ENCODE measurements around the gene HSF2BP. TPM values are rescaled to one million over a fixed set of nuclear protein-coding genes. Genes with fewer than 3 reads are reported as not detected.
"Not testable (repeated sequence)": the region's sequence is repeated elsewhere in the genome, so short reads cannot be mapped to it uniquely, and the experiment has no call there.

The HSF2BP gene
- total and polyA plus RNA-seq, 7 donors, result 0.16 to 0.83 (median 0.46) TPM

DNA sequence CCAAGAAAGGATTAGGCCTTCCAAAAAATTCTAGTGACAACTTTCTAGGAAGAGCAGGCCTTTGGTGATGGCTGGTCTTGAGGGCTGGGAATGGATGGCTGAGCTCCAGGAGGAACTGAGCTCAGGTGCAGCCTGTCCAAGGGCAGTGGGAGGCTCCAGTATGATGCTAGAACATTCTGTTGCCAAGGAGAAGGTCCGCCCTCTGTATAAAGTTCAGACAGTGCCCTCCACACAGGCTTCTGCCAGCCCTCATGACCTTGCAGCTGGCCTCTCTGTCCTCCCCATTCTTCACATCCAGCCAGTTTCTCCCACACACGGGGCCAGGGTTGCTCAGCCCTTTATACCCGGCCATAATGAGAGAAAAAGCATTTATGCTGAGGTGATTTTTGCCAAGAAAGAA lies 146.3 kb downstream of the HSF2BP start:
- intact Hi-C loops (cut with DNase I); H3K36me3 ChIP-seq; H3K27ac ChIP-seq; DNase-seq; H3K4me1 ChIP-seq; H3K4me3 ChIP-seq; H3K9me3 ChIP-seq; H3K27me3 ChIP-seq: not testable (repeated sequence)
- WGBS, 2 donors, result no CpG with 5 or more reads among the region's 3 CpGs

DNA sequence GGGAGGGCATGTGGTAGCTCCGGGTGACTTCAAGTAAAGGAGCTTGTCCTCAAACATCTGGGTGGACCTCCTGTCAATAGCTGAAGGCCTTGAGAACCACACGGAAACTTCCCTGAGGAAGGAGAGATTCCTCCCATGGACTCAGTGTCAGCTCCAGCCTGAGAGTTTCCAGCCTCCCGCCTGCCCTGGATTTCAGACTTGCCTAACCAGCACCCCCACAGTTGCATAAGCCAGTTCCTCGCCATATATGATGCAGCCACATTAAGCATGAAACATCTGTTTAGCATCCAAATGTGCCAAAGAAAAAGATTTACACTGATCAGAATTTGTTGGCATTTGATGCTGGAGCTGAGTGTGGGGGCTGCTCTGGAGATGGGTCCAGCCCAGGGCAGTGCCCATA lies 148.1 kb downstream of the HSF2BP start:
- intact Hi-C loops (cut with DNase I), result not testable (repeated sequence)

DNA sequence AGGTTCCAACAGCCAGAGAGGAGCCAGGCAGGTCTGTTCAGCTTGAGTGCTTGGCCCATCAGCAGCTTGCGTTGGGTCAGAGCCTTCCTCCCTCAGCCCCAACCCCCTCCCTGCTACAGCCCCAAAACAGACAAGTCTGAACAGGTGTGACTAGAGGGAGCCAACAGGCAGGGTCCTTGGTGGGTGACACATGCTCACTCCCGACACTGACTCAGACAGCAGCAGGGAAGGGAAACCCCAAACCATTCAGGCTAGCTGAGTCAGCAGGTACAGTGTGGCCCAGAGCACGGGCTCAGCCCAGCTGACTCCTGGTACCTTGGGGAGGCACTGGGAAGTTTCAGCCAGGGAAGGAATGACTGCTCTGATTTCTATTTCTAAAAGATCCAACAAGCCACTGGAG lies 148.6 kb downstream of the HSF2BP start:
- H3K9me3 ChIP-seq; H3K27ac ChIP-seq; intact Hi-C loops (cut with DNase I); H3K27me3 ChIP-seq; H3K36me3 ChIP-seq; H3K4me3 ChIP-seq; DNase-seq; H3K4me1 ChIP-seq: not testable (repeated sequence)
- WGBS, 2 donors, result no CpG with 5 or more reads among the region's 3 CpGs

More for the DNA sequence above, 148.1 kb downstream of the HSF2BP start:
- not testable (repeated sequence) for H3K36me3 ChIP-seq, H3K9me3 ChIP-seq, H3K4me1 ChIP-seq, H3K27ac ChIP-seq, DNase-seq, H3K4me3 ChIP-seq, H3K27me3 ChIP-seq
- WGBS, 2 donors, result no CpG with 5 or more reads among the region's 4 CpGs

DNA sequence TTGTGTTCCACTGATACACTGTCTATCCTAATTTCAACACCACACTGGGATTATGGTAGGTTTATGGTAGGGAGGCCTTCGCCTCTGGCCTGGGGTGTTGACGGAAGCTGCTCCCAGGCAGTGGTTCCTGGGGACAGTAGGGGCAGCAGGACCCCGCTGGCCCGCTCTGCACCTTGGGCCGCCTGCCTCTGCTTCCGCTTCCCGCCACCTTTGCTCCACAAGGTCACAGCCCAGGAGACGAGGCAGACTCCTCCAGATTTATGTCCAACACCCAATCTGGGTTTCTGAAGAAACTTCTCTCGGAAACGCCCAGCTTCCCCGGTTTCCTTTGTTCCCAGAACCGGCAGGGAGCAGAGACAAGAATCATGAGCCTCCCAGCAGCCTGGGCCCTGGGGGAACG lies 155.4 kb downstream of the HSF2BP start:
- DNase-seq; H3K9me3 ChIP-seq; H3K4me1 ChIP-seq; H3K27ac ChIP-seq; H3K27me3 ChIP-seq; H3K4me3 ChIP-seq; H3K36me3 ChIP-seq; intact Hi-C loops (cut with DNase I): not testable (repeated sequence)
- no CpG with 5 or more reads among the region's 13 CpGs for WGBS, 2 donors

DNA sequence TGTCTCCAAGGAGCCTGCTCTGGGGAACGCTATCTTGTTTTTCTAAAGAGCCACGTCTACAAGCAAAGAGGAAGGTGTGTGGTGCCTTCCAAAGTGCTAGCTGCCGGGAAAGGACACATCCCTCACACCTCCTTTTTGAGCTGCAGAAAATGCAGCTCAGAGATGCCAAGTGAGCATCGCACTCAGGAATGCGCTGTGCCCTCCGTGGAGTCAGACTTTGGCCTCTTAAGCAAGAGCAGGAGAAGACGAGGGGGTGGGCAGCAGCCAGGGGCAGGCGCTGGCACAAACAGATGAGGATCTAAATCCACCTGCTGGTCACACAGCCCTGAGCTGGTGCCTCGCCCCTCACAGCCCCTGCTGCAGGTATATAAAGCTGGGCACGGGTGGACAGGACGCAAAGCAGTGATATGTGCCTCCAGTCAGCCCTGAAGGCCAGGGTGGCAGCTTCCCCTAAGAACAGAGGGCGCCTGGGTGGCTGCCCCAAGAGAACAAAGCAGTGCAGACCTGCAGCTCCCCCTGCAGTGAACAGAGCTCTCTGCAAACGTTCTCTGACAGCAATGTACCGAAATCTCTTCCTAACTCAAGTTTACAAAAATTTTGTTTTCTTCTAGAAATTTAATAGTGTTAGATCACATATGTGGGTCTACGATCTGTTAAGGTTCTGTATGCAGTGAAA lies 156.1 kb downstream of the HSF2BP start:
- no CpG with 5 or more reads among the region's 15 CpGs for WGBS, 2 donors
- H3K9me3 ChIP-seq; H3K27ac ChIP-seq; H3K4me1 ChIP-seq; H3K4me3 ChIP-seq; DNase-seq; intact Hi-C loops (cut with DNase I); H3K27me3 ChIP-seq; H3K36me3 ChIP-seq: not testable (repeated sequence)

DNA sequence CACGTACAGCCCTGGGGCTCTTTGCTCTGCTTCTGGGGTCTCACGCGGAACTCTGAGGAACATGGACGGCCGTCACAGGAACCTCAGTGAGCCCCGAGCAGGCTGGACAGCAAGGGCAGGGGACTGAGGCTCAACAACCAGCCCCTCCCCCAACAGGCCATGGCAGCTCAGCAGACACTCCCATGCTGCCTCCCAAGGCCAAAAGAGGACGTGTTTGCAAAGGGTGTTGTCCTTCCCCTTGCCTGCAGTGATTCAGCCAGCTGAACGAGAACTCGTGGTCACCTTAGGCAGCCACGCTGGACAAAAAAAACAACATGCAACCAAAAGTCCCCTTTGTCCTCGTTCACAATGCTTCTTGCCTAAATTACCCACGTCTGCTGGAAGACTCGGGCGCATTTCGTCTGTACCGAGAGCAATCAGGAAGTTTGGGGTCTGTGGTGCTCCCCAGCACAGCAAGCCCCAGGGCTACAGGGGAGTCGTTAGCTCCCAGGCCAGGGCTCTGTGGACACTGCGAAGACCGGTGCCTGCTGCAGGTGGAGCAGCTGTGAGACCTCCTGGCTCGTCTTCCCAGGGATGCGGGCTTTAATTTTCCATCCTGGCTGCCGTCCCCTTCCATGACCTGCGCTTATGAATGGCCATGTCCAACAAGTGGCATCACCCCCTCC lies 156.7 kb downstream of the HSF2BP start:
- H3K36me3 ChIP-seq; H3K4me1 ChIP-seq; H3K4me3 ChIP-seq; H3K27ac ChIP-seq; intact Hi-C loops (cut with DNase I); H3K9me3 ChIP-seq; H3K27me3 ChIP-seq; DNase-seq: not testable (repeated sequence)
- WGBS, 2 donors, result no CpG with 5 or more reads among the region's 23 CpGs

DNA sequence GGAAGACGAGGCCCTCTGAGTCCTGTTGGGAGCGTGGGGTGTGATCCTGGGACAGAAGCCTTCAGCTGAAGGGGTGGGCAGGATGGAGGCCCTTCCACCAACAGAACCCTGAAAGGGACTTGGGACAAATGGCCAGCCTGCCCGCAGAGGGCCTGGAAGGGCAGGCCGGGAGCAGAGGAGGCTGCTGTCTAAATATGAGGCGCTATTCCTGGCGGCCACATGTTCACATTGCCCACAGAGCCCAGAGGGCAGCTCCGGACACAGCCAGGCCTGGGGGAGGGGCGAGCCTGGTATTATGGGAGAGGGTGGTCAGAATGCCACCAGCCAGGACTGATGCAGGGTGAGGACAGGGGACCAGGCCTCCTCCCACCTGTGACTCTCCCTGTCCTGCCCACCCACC lies 160.4 kb downstream of the HSF2BP start:
- H3K4me1 ChIP-seq; H3K27ac ChIP-seq; DNase-seq; H3K27me3 ChIP-seq; H3K36me3 ChIP-seq; H3K9me3 ChIP-seq; H3K4me3 ChIP-seq; intact Hi-C loops (cut with DNase I): not testable (repeated sequence)
- WGBS, 2 donors, result 83 to 95% methylated on average over 2 of the region's 8 CpGs

DNA sequence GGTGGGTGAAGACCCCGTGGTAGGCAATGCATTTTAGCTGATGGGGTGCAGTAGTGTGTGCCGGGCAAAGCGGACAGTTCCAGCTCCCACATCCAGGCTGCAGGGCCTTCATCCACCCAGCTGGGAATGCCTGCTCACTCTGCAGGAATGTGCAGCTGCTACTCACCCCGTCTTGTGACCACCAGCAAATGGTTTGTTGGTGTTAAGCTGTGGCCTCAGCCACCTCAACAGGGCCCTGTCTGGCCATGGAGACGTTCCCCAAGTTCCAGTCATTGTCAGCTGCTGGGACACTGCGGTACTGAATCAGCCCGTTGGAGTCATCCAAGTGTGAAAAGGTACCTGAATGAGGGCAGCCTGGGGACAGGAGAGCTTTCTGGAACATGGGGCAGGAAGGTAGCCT lies 161.2 kb downstream of the HSF2BP start:
- H3K36me3 ChIP-seq; intact Hi-C loops (cut with DNase I); H3K27ac ChIP-seq; DNase-seq; H3K4me3 ChIP-seq; H3K4me1 ChIP-seq; H3K9me3 ChIP-seq; H3K27me3 ChIP-seq: not testable (repeated sequence)
- WGBS, 2 donors, result no CpG with 5 or more reads among the region's 7 CpGs

DNA sequence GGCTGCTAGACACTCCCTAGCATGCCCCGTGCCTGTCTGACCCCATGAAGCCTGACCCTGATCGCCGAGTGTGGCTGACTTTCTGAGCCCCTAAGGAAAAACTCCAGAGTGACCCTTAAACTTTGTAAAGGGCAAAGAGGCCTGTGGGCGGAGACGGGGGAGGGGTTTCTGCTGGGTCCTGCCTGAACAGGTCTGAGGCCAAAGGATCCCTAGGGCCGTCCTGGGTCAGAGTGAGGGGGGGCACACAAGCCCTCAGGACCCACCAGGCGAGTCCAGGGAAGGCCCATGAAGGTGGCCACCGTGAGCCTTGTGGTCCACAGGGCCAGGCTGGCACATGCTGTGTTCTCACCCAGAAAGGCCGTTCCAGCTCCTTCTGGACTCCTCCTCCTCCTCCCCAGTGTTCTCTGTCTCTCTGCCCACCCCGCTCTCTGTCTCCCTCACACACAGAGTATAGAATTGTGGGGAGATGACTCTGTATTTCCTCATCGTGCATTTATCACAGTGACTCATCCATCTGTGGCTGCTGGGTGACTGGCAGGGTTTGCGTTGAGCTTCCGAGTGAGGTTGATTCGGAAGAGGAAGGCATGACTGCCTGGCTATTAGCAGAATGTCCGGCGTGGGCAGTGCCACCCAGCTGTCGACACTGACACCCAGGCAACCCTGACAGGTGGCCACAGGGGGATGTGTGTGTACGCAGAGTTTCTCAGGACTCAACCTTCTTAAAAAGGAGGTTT lies 164.8 kb downstream of the HSF2BP start:
- H3K27ac ChIP-seq; H3K27me3 ChIP-seq; H3K9me3 ChIP-seq; H3K36me3 ChIP-seq; DNase-seq; intact Hi-C loops (cut with DNase I); H3K4me3 ChIP-seq; H3K4me1 ChIP-seq: not testable (repeated sequence)
- 68 to 80% methylated on average over 5 of the region's 18 CpGs for WGBS, 2 donors

DNA sequence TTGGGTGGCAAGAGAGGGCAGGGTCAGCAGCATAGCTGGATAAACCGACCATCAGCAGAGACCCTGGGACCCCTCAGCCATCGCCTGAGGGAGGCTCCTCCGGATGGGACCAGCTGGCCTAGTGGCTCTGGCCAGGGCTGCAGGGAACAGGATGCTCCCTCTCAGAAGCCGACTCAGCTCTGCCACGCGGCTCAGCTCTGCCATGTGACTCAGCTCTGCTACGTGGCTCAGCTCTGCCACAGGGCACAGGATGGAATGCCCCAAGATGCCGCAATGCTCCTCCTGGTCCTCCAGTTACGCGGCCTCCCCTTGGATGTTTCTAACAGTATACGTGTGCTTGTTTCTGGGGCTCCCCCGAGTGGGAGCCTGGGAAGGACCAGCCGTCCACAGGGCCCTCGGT lies 165.8 kb downstream of the HSF2BP start:
- intact Hi-C loops (cut with DNase I); H3K36me3 ChIP-seq; H3K4me3 ChIP-seq; DNase-seq; H3K27me3 ChIP-seq; H3K4me1 ChIP-seq; H3K27ac ChIP-seq; H3K9me3 ChIP-seq: not testable (repeated sequence)
- WGBS, 2 donors, result 95 to 98% methylated on average over 4 of the region's 14 CpGs

DNA sequence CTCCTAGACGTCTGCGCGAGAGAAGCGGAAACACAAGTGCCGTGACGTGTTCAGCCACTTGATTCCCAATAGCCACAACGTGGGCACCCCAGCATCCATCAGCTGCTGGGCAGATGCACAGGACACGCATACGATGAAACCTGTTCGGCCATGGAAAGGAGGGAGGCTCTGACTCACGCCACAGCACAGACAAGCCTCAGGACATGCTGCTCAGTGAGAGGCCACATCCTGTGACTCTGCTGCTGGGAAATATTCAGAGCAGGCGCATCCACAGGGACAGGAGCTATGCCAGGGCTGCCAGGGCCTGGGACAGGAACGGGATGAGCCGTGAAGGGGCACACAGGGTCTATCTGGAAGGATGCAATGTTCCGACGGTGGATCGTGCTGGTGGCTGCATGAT lies 171.1 kb downstream of the HSF2BP start:
- H3K9me3 ChIP-seq; H3K36me3 ChIP-seq; H3K27me3 ChIP-seq; H3K27ac ChIP-seq; H3K4me1 ChIP-seq; H3K4me3 ChIP-seq; intact Hi-C loops (cut with DNase I); DNase-seq: not testable (repeated sequence)
- WGBS, 2 donors, result no CpG with 5 or more reads among the region's 17 CpGs

DNA sequence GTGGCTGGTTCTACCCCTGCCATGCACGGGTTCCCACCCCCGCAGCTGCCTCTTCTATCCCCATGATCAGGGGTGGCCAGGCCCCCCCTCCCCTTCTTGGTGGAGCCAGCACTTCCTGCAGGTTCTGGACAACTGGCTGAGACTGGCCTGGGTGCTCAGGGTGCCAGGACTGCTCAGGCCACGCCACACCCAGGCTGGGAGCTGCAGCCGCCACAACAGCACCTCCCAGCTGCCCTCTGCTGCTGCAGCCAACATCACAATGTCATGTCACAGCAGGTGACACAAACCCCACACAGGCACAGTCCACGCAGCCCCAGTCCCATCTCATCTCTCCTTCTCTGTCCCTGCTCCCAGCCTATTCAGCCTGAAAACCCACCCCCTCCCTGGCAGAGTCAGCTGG lies 173.2 kb downstream of the HSF2BP start:
- H3K27me3 ChIP-seq; DNase-seq; H3K4me3 ChIP-seq; H3K27ac ChIP-seq; H3K4me1 ChIP-seq; H3K36me3 ChIP-seq; intact Hi-C loops (cut with DNase I); H3K9me3 ChIP-seq: not testable (repeated sequence)
- WGBS, 2 donors, result no CpG with 5 or more reads among the region's 5 CpGs

DNA sequence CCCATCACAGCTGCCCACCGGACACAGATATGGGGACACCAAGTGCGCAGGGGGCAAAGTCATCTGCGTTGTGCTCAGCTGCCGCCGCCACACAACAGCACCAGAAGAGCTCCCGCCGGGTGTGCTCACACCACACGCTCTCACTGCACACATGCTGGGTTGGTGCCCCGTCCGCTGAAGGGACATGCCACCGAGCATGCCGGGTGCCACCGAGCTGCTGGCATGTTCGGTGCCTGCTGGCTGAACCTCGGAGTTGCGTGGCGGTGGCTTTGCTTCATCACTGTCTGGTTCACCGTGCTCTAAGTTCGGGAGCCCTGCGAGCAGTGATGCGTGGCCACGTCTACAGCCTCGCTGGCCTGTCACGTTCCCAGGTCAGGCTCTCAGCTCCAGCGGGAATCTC lies 174.3 kb downstream of the HSF2BP start:
- H3K4me1 ChIP-seq; H3K27me3 ChIP-seq; H3K27ac ChIP-seq; H3K4me3 ChIP-seq; H3K9me3 ChIP-seq; intact Hi-C loops (cut with DNase I); H3K36me3 ChIP-seq; DNase-seq: not testable (repeated sequence)
- no CpG with 5 or more reads among the region's 25 CpGs for WGBS, 2 donors
